Natural killer cell (primary cell): ENCODE results near the gene CADM2. TPM values are rescaled to one million over a fixed set of nuclear protein-coding genes. Genes with fewer than 3 reads are reported as not detected.

Source experiments
- ATAC-seq, 3 donors: fragments of 150-1000 bp in 2 of 3; fragments of 200-7000 bp in 1 of 3; cut with Tn5 transposase; 1 replicate in 1 of 3; 2 replicates in 2 of 3; pipeline ENCODE4 v1.10.0; 2021; ENCODE audit warnings: mild to moderate bottlenecking in 2 of 3, moderate library complexity in 2 of 3
- DNase-seq, 2 donors: peaks; one replicate each; pipeline versions ENCODE4 v3.0.0 to v3.0.0-alpha.2; 2013 to 2021; ENCODE audit warnings: mixed read lengths in 1 of 2
- H3K27ac ChIP-seq: one replicate; pipeline ENCODE4 v1.5.1; 2013; ENCODE audit warnings: mild to moderate bottlenecking, low read length
- H3K27me3 ChIP-seq: one replicate; pipeline ENCODE4 v1.6.1; 2013; ENCODE audit warnings: low read length; ENCODE audit not compliant: control insufficient read depth, insufficient read depth
- H3K36me3 ChIP-seq: one replicate; pipeline ENCODE4 v1.6.1; 2013; ENCODE audit warnings: low read length; ENCODE audit not compliant: control insufficient read depth, insufficient read depth
- H3K4me1 ChIP-seq: one replicate; pipeline ENCODE4 v1.6.1; 2013; ENCODE audit warnings: low read length; ENCODE audit not compliant: control insufficient read depth, insufficient read depth
- H3K4me3 ChIP-seq: one replicate; pipeline ENCODE4 v1.5.1; 2013; ENCODE audit warnings: low read length
- H3K9me3 ChIP-seq: one replicate; pipeline ENCODE4 v1.6.1; 2013; ENCODE audit warnings: low read length; ENCODE audit not compliant: control insufficient read depth, insufficient read depth
- H3K27ac Mint-ChIP-seq, 2 donors: one replicate each; pipeline ENCODE4 v1.8.0; 2022; ENCODE audit warnings: mild to moderate bottlenecking in 2 of 2, mixed read lengths in 2 of 2, moderate library complexity in 1 of 2
- H3K27me3 Mint-ChIP-seq, 2 donors: one replicate each; pipeline ENCODE4 v1.8.0; 2022; ENCODE audit warnings: low read depth in 2 of 2, mixed read lengths in 2 of 2
- H3K36me3 Mint-ChIP-seq: one replicate; pipeline ENCODE4 v1.8.0; 2022; ENCODE audit warnings: mixed read lengths
- H3K4me1 Mint-ChIP-seq, 2 donors: one replicate each; pipeline ENCODE4 v1.8.0; 2022; ENCODE audit warnings: mixed read lengths in 2 of 2
- H3K4me3 Mint-ChIP-seq: one replicate; pipeline ENCODE4 v1.8.0; 2022; ENCODE audit warnings: mild to moderate bottlenecking, moderate library complexity, mixed read lengths
- H3K9me3 Mint-ChIP-seq, 2 donors: one replicate each; pipeline ENCODE4 v1.8.0; 2022; ENCODE audit warnings: mixed read lengths in 2 of 2
- CTCF ChIP-seq: fragments of 200-600 bp; IDR thresholded peaks from one replicate; pipeline ENCODE4 v1.8.0; 2022; ENCODE audit warnings: antibody characterized with exemption
- WGBS: methylation state at CpG from one replicate; pipeline ENCODE4 v1.1.7; 2013; ENCODE audit warnings: missing lambda C conversion rate; ENCODE audit not compliant: insufficient coverage; 5-methylcytosine and 5-hydroxymethylcytosine counted together
- intact Hi-C: fragments of 100-400 bp; cut with micrococcal nuclease; formaldehyde crosslinking; loops from one replicate; pipeline ENCODE4 v1.14.2; 2022
- total RNA-seq, 4 donors: library from RNA; stranded (reverse); fragments of 120-200 nt in 1 of 4; gene quantifications; one replicate each; pipeline versions ENCODE4 v1.2.3 to v1.2.4, GENCODE V29; 2013 to 2022

CADM2 gene
- total RNA-seq, 3 donors from 2014 or later (not counting 1 experiment from before 2014, with no cell fraction given) = 0.07 TPM; not detected in 2

- TF ChIP-seq CTCF = no peak
- H3K36me3 ChIP-seq = no peaks in the 10 kb centered on the region
- H3K9me3 ChIP-seq = no peaks in the 10 kb centered on the region
- Mint-ChIP-seq H3K27ac (no peak overlapping the region), H3K9me3 (peaks cover 17 to 22% of the 10 kb centered on the region in 2 donors), H3K36me3 (peaks cover 7% of the 10 kb centered on the region), H3K4me3 (no peak overlapping the region), H3K4me1 (no peaks in the 10 kb centered on the region), H3K27me3 (no peaks in the 10 kb centered on the region)
- no peak overlapping the region for H3K27ac ChIP-seq
- no peaks in the 10 kb centered on the region for H3K27me3 ChIP-seq
- intact Hi-C loops = no loop called here
- 88% methylated on average over 1 of the region's 3 CpGs for WGBS
- ATAC-seq (no peak), DNase-seq (no peak)
- no peak overlapping the region for H3K4me3 ChIP-seq
- H3K4me1 ChIP-seq = no peaks in the 10 kb centered on the region
Measured at GRCh38 chr3:85922374-85922773, 963.6 kb downstream of the CADM2 start.

- Histone ChIP-seq H3K27ac (no peak overlapping the region), H3K4me3 (no peak overlapping the region), H3K27me3 (no peaks in the 10 kb centered on the region), H3K4me1 (no peaks in the 10 kb centered on the region), H3K36me3 (no peaks in the 10 kb centered on the region), H3K9me3 (no peaks in the 10 kb centered on the region)
- Mint-ChIP-seq H3K4me1 (no peaks in the 10 kb centered on the region), H3K4me3 (no peak overlapping the region), H3K9me3 (peaks cover 17 to 26% of the 10 kb centered on the region in 2 donors), H3K27me3 (no peaks in the 10 kb centered on the region), H3K36me3 (peaks cover 7% of the 10 kb centered on the region), H3K27ac (no peak overlapping the region)
- no peak for DNase-seq
- intact Hi-C loops = no loop called here
- WGBS = no CpG with 5 or more reads among the region's 1 CpG
- no peak for ATAC-seq
- TF ChIP-seq CTCF = no peak
Measured at GRCh38 chr3:85930718-85931117, 971.9 kb downstream of the CADM2 start.

- no peak for ATAC-seq
- DNase-seq = no peak
- WGBS = 58% methylated on average over 4 of the region's 5 CpGs
- Histone ChIP-seq H3K27ac (no peak overlapping the region), H3K4me3 (no peak overlapping the region), H3K4me1 (no peaks in the 10 kb centered on the region), H3K9me3 (no peaks in the 10 kb centered on the region), H3K36me3 (no peaks in the 10 kb centered on the region), H3K27me3 (no peaks in the 10 kb centered on the region)
- no peak for TF ChIP-seq CTCF
- intact Hi-C loops = no loop called here
- no peaks in the 10 kb centered on the region for H3K27me3 Mint-ChIP-seq
- no peak overlapping the region for H3K27ac Mint-ChIP-seq
- H3K4me3 Mint-ChIP-seq = no peak overlapping the region
- peaks cover 15 to 24% of the 10 kb centered on the region in 2 donors for H3K9me3 Mint-ChIP-seq
- no peaks in the 10 kb centered on the region for H3K36me3 Mint-ChIP-seq
- no peaks in the 10 kb centered on the region for H3K4me1 Mint-ChIP-seq
Measured at GRCh38 chr3:85933326-85933725, 974.5 kb downstream of the CADM2 start.

- Mint-ChIP-seq H3K4me1 (no peaks in the 10 kb centered on the region), H3K36me3 (no peaks in the 10 kb centered on the region), H3K9me3 (peaks cover 14 to 22% of the 10 kb centered on the region in 2 donors), H3K4me3 (no peak overlapping the region), H3K27me3 (no peaks in the 10 kb centered on the region), H3K27ac (no peak overlapping the region)
- no peak for DNase-seq
- Histone ChIP-seq H3K4me3 (no peak overlapping the region), H3K4me1 (no peaks in the 10 kb centered on the region), H3K27me3 (no peaks in the 10 kb centered on the region), H3K36me3 (no peaks in the 10 kb centered on the region), H3K27ac (no peak overlapping the region), H3K9me3 (no peaks in the 10 kb centered on the region)
- no peak for ATAC-seq
- TF ChIP-seq CTCF = no peak
- intact Hi-C loops = no loop called here
- 90% methylated on average over 1 of the region's 1 CpG for WGBS
Measured at GRCh38 chr3:85935171-85935570, 976.4 kb downstream of the CADM2 start.
